ENCODE measurements around the gene ADAT3.

ADAT3 gene

DNA sequence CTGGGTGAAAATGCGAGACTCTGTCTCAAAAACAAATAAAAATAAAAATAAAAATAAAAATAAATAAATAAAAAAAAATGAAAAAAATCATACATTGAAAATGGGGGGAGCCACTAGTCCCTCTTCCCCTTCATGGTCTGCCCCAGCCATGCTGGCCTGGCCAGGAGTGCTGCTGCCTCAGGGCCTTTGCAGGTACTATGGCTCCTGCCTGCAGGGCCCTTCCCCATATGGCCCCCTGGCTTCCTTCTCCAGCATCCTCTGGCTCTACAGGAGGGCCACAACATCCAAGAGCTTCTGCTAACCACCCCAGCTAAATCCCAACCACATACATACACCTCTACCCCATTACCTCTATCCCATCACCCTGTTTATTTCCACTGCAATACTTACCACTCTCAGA lies 15.3 kb upstream of the ADAT3 start:
- Histone ChIP-seq H3K9ac (ENCODE audit: low read length) (no peak overlapping the region), H3K4me1 (ENCODE audit: control insufficient read depth, low read depth, low read length) (no peaks in the 10 kb centered on the region), H4K8ac (ENCODE audit: low read depth, low read length) (no peak overlapping the region), H3K36me3 (ENCODE audit: control insufficient read depth, insufficient read depth, low read length) (no peaks in the 10 kb centered on the region), H3K23ac (ENCODE audit: low read length) (no peak overlapping the region), H2BK5ac (ENCODE audit: low read length) (no peak overlapping the region), H3K27me3 (ENCODE audit: insufficient read depth, low read length, poor library complexity) (no peaks in the 10 kb centered on the region), H3K56ac (ENCODE audit: low read length) (no peak overlapping the region), H3K18ac (ENCODE audit: low read length) (no peak overlapping the region), H3K4me3 (ENCODE audit: low read length) (no peak overlapping the region), H2AK5ac (ENCODE audit: low read length) (no peak overlapping the region), H3K79me2 (ENCODE audit: control insufficient read depth, insufficient read depth, low read length) (peaks cover 1% of the 10 kb centered on the region), H3K79me1 (ENCODE audit: low read length) (peaks cover under 1% of the 10 kb centered on the region), H3K27ac (ENCODE audit: low read depth, low read length) (no peak overlapping the region), H4K5ac (ENCODE audit: low read length) (no peak overlapping the region), H3K4me2 (ENCODE audit: low read length) (no peak overlapping the region), H2BK15ac (replicated peaks; ENCODE audit: low read depth) (no peak overlapping the region), H3K4ac (ENCODE audit: low read depth, low read length) (no peak overlapping the region), H2BK120ac (ENCODE audit: low read depth, low read length) (no peak overlapping the region)
- no peak for DNase-seq
- no CpG with 5 or more reads among the region's 1 CpG for WGBS (ENCODE audit: extremely low coverage, insufficient coverage, low lambda C conversion rate)

DNA sequence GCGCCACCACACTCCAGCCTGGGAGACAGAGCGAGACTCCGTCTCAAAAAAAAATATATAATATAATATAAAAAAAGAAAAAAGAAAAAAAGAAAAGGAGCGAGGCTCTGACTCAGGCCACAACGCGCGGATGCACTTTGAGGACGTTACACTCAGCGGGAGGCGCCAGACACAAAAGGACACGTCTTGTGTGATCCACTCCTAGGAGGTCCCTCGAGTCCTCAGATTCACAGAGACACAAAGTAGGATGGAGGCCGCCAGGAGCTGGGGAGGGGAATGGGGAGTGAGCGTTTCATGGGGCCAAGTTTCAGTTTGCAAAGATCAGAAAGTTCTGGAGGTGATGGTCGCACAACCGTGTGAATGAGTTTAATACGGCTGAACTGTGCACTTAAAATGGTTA lies 11.4 kb upstream of the ADAT3 start:
- no peak overlapping the region for H3K18ac ChIP-seq (ENCODE audit: low read length)
- H3K79me1 ChIP-seq (ENCODE audit: low read length), result no peaks in the 10 kb centered on the region
- no peak overlapping the region for H3K27ac ChIP-seq (ENCODE audit: low read depth, low read length)
- no CpG with 5 or more reads among the region's 17 CpGs for WGBS (ENCODE audit: extremely low coverage, insufficient coverage, low lambda C conversion rate)
- no peaks in the 10 kb centered on the region for H3K4me1 ChIP-seq (ENCODE audit: control insufficient read depth, low read depth, low read length)
- H3K4me3 ChIP-seq (ENCODE audit: low read length), result no peak overlapping the region
- DNase-seq, result peak; percentile 60
- H3K27me3 ChIP-seq (ENCODE audit: insufficient read depth, low read length, poor library complexity), result no peaks in the 10 kb centered on the region
- H3K23ac ChIP-seq (ENCODE audit: low read length), result no peak overlapping the region
- no peak overlapping the region for H3K56ac ChIP-seq (ENCODE audit: low read length)
- no peak overlapping the region for H4K8ac ChIP-seq (ENCODE audit: low read depth, low read length)
- no peak overlapping the region for H2AK5ac ChIP-seq (ENCODE audit: low read length)
- H2BK15ac ChIP-seq (replicated peaks; ENCODE audit: low read depth), result no peak overlapping the region
- H3K4ac ChIP-seq (ENCODE audit: low read depth, low read length), result no peak overlapping the region
- H3K79me2 ChIP-seq (ENCODE audit: control insufficient read depth, insufficient read depth, low read length), result no peaks in the 10 kb centered on the region
- H3K36me3 ChIP-seq (ENCODE audit: control insufficient read depth, insufficient read depth, low read length), result no peaks in the 10 kb centered on the region
- H3K9ac ChIP-seq (ENCODE audit: low read length), result no peak overlapping the region
- H4K5ac ChIP-seq (ENCODE audit: low read length), result no peak overlapping the region
- no peak overlapping the region for H2BK5ac ChIP-seq (ENCODE audit: low read length)
- H2BK120ac ChIP-seq (ENCODE audit: low read depth, low read length), result no peak overlapping the region
- no peak overlapping the region for H3K4me2 ChIP-seq (ENCODE audit: low read length)

DNA sequence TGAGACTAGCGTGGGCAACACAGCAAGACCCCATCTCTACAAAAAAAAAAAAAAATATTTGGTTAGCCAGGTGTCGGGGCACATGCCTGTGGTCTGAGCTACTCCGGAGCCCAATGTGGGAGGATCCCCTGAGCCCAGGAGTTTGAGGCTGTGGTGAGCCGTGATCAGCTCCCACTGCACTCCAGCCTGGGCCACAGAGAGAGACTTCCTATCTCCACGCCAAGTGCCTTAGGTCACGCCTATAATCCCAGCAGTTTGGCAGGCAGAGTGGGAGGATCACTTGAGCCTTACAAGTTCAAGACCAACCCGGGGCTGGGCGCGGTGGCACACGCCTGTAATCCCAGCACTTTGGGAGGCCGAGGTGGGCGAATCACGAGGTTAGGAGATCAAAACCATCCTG lies 8.7 kb upstream of the ADAT3 start:
- Histone ChIP-seq H2BK5ac (ENCODE audit: low read length) (no peak overlapping the region), H3K23ac (ENCODE audit: low read length) (no peak overlapping the region), H2AK5ac (ENCODE audit: low read length) (no peak overlapping the region), H3K4me1 (ENCODE audit: control insufficient read depth, low read depth, low read length) (no peaks in the 10 kb centered on the region), H3K9ac (ENCODE audit: low read length) (no peak overlapping the region), H3K4me2 (ENCODE audit: low read length) (no peak overlapping the region), H3K4ac (ENCODE audit: low read depth, low read length) (no peak overlapping the region), H3K79me2 (ENCODE audit: control insufficient read depth, insufficient read depth, low read length) (no peaks in the 10 kb centered on the region), H2BK15ac (replicated peaks; ENCODE audit: low read depth) (no peak overlapping the region), H3K56ac (ENCODE audit: low read length) (no peak overlapping the region), H3K79me1 (ENCODE audit: low read length) (no peaks in the 10 kb centered on the region), H3K4me3 (ENCODE audit: low read length) (no peak overlapping the region), H3K36me3 (ENCODE audit: control insufficient read depth, insufficient read depth, low read length) (no peaks in the 10 kb centered on the region), H2BK120ac (ENCODE audit: low read depth, low read length) (no peak overlapping the region), H3K27ac (ENCODE audit: low read depth, low read length) (no peak overlapping the region), H4K8ac (ENCODE audit: low read depth, low read length) (no peak overlapping the region), H3K18ac (ENCODE audit: low read length) (no peak overlapping the region), H4K5ac (ENCODE audit: low read length) (no peak overlapping the region), H3K27me3 (ENCODE audit: insufficient read depth, low read length, poor library complexity) (no peaks in the 10 kb centered on the region)
- DNase-seq, result no peak
- no CpG with 5 or more reads among the region's 13 CpGs for WGBS (ENCODE audit: extremely low coverage, insufficient coverage, low lambda C conversion rate)

DNA sequence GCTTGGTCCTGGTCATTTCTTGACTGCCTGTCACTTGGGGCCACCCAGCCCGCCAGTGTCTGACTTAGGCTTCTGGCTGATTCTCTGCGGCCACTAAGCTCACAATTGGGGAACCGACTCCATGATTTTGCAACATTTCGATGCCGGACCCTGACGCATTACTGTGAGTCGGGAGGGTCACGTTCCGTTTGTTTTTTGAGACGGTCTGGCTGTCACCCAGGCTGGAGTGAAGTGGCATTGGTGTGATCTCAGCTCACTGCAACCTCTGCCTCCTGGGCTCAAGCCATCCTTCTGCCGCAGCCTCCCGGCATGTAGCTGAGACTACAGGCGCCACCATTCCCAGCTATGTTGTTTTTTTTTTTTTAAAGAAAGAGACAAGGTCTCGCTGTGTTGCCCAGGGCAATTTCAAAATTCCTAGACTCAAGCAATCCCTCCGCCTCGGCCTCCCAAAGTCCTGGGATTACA lies 3.2 kb upstream of the ADAT3 start:
- Histone ChIP-seq H3K36me3 (ENCODE audit: control insufficient read depth, insufficient read depth, low read length) (no peaks in the 10 kb centered on the region), H3K4me1 (ENCODE audit: control insufficient read depth, low read depth, low read length) (no peaks in the 10 kb centered on the region)

GRCh38 chr19:1902923-1903322 lies 2.3 kb upstream of the ADAT3 start:
- Histone ChIP-seq H3K4me2 (ENCODE audit: low read length) (no peak overlapping the region), H4K5ac (ENCODE audit: low read length) (no peak overlapping the region), H3K27me3 (ENCODE audit: insufficient read depth, low read length, poor library complexity) (no peaks in the 10 kb centered on the region), H2BK120ac (ENCODE audit: low read depth, low read length) (no peak overlapping the region), H2BK5ac (ENCODE audit: low read length) (no peak overlapping the region), H4K8ac (ENCODE audit: low read depth, low read length) (no peak overlapping the region), H3K4ac (ENCODE audit: low read depth, low read length) (no peak overlapping the region), H3K9ac (ENCODE audit: low read length) (no peak overlapping the region), H3K4me3 (ENCODE audit: low read length) (no peak overlapping the region), H3K4me1 (ENCODE audit: control insufficient read depth, low read depth, low read length) (no peaks in the 10 kb centered on the region), H3K79me1 (ENCODE audit: low read length) (peaks cover 4% of the 10 kb centered on the region), H3K79me2 (ENCODE audit: control insufficient read depth, insufficient read depth, low read length) (peaks cover 17% of the 10 kb centered on the region), H2AK5ac (ENCODE audit: low read length) (no peak overlapping the region), H3K27ac (ENCODE audit: low read depth, low read length) (no peak overlapping the region), H3K23ac (ENCODE audit: low read length) (no peak overlapping the region), H3K56ac (ENCODE audit: low read length) (no peak overlapping the region), H3K18ac (ENCODE audit: low read length) (no peak overlapping the region), H3K36me3 (ENCODE audit: control insufficient read depth, insufficient read depth, low read length) (no peaks in the 10 kb centered on the region), H2BK15ac (replicated peaks; ENCODE audit: low read depth) (no peak overlapping the region)
- no CpG with 5 or more reads among the region's 6 CpGs for WGBS (ENCODE audit: extremely low coverage, insufficient coverage, low lambda C conversion rate)
- no peak for DNase-seq

More for the DNA sequence above, 3.2 kb upstream of the ADAT3 start:
- Histone ChIP-seq H3K27me3 (ENCODE audit: insufficient read depth, low read length, poor library complexity) (no peaks in the 10 kb centered on the region), H3K4me2 (ENCODE audit: low read length) (no peak overlapping the region), H3K56ac (ENCODE audit: low read length) (no peak overlapping the region), H4K8ac (ENCODE audit: low read depth, low read length) (no peak overlapping the region), H2AK5ac (ENCODE audit: low read length) (no peak overlapping the region), H3K4me3 (ENCODE audit: low read length) (no peak overlapping the region), H3K23ac (ENCODE audit: low read length) (no peak overlapping the region), H3K27ac (ENCODE audit: low read depth, low read length) (no peak overlapping the region), H3K9ac (ENCODE audit: low read length) (no peak overlapping the region), H3K18ac (ENCODE audit: low read length) (no peak overlapping the region), H3K79me2 (ENCODE audit: control insufficient read depth, insufficient read depth, low read length) (peaks cover 8% of the 10 kb centered on the region), H2BK120ac (ENCODE audit: low read depth, low read length) (no peak overlapping the region), H2BK5ac (ENCODE audit: low read length) (no peak overlapping the region), H3K79me1 (ENCODE audit: low read length) (peaks cover 4% of the 10 kb centered on the region), H2BK15ac (replicated peaks; ENCODE audit: low read depth) (no peak overlapping the region), H4K5ac (ENCODE audit: low read length) (no peak overlapping the region), H3K4ac (ENCODE audit: low read depth, low read length) (no peak overlapping the region)
- no CpG with 5 or more reads among the region's 16 CpGs for WGBS (ENCODE audit: extremely low coverage, insufficient coverage, low lambda C conversion rate)
- DNase-seq, result no peak

- no peak overlapping the region for H4K8ac ChIP-seq (ENCODE audit: low read depth, low read length)
- peaks cover 11% of the 10 kb centered on the region for H3K79me1 ChIP-seq (ENCODE audit: low read length)
- no peak overlapping the region for H4K5ac ChIP-seq (ENCODE audit: low read length)
- no CpG with 5 or more reads among the region's 8 CpGs for WGBS (ENCODE audit: extremely low coverage, insufficient coverage, low lambda C conversion rate)
- H2BK120ac ChIP-seq (ENCODE audit: low read depth, low read length), result no peak overlapping the region
- H3K36me3 ChIP-seq (ENCODE audit: control insufficient read depth, insufficient read depth, low read length), result peaks cover 1% of the 10 kb centered on the region
- H2BK15ac ChIP-seq (replicated peaks; ENCODE audit: low read depth), result no peak overlapping the region
- H3K23ac ChIP-seq (ENCODE audit: low read length), result no peak overlapping the region
- H2BK5ac ChIP-seq (ENCODE audit: low read length), result no peak overlapping the region
- no peak overlapping the region for H3K18ac ChIP-seq (ENCODE audit: low read length)
- no peaks in the 10 kb centered on the region for H3K27me3 ChIP-seq (ENCODE audit: insufficient read depth, low read length, poor library complexity)
- no peak for DNase-seq
- H3K79me2 ChIP-seq (ENCODE audit: control insufficient read depth, insufficient read depth, low read length), result peaks cover 32% of the 10 kb centered on the region
- no peak overlapping the region for H2AK5ac ChIP-seq (ENCODE audit: low read length)
- H3K4me2 ChIP-seq (ENCODE audit: low read length), result peak overlapping the region; percentile 75
- peak overlapping the region; percentile 91 for H3K27ac ChIP-seq (ENCODE audit: low read depth, low read length)
- peak overlapping the region; percentile 91 for H3K56ac ChIP-seq (ENCODE audit: low read length)
- H3K4me3 ChIP-seq (ENCODE audit: low read length), result no peak overlapping the region
- H3K9ac ChIP-seq (ENCODE audit: low read length), result peak overlapping the region; percentile 76
- H3K4me1 ChIP-seq (ENCODE audit: control insufficient read depth, low read depth, low read length), result no peaks in the 10 kb centered on the region
- peak overlapping the region; percentile 19 for H3K4ac ChIP-seq (ENCODE audit: low read depth, low read length)
Measured at GRCh38 chr19:1904860-1905109, 414 bp upstream of the ADAT3 start.
